Kidney capillary endothelial cell (primary cell): Measurements from ENCODE around the gene IL11.
"Not testable (repeated sequence)": the region's sequence is repeated elsewhere in the genome, so short reads cannot be mapped to it uniquely, and the experiment has no call there.

Experiments used
- DNase-seq: peaks from one replicate; pipeline ENCODE4 v3.0.0-alpha.2; 2018; ENCODE audit warnings: low spot score

Gene IL11

GRCh38 chr19:55370305-55370988 lies at the start of gene IL11:
TSS of gene IL11 (minus strand) at chr19:55370463. CDS start at chr19:55370310, 153 bp downstream.
- peak; percentile 71 for DNase-seq

GRCh38 chr19:55419624-55420236 lies 49.5 kb upstream of the IL11 start:
- no peak for DNase-seq

GRCh38 chr19:55419103-55419502 lies 48.8 kb upstream of the IL11 start:
- DNase-seq: no peak

- DNase-seq: peak; percentile 54
These were observed 47.9 kb upstream of the IL11 start for GRCh38 chr19:55418185-55418584.

- DNase-seq: no peak
These were observed 39.9 kb upstream of the IL11 start for GRCh38 chr19:55410168-55410567.

- DNase-seq: not testable (repeated sequence)
These were observed 38.9 kb upstream of the IL11 start for GRCh38 chr19:55409179-55409578.

- DNase-seq: no peak
These were observed 38.2 kb upstream of the IL11 start for GRCh38 chr19:55408533-55408872.

GRCh38 chr19:55407800-55408532 lies 37.7 kb upstream of the IL11 start:
- DNase-seq: peak; percentile 98

- not testable (repeated sequence) for DNase-seq
These were observed 37.2 kb upstream of the IL11 start, which contains the start of gene UBE2S for GRCh38 chr19:55407550-55407799. TSS of gene UBE2S (minus strand) at chr19:55407788. CDS start at chr19:55407589, 199 bp downstream.

- no peak for DNase-seq
These were observed 36.7 kb upstream of the IL11 start for GRCh38 chr19:55406826-55407549.

GRCh38 chr19:55406091-55406825 lies 36.0 kb upstream of the IL11 start:
- DNase-seq: no peak

- DNase-seq: no peak
These were observed 35.4 kb upstream of the IL11 start for GRCh38 chr19:55405638-55406037.

GRCh38 chr19:55402509-55402908 lies 32.2 kb upstream of the IL11 start:
- DNase-seq: no peak

GRCh38 chr19:55401390-55401789 lies 31.1 kb upstream of the IL11 start:
- DNase-seq: not testable (repeated sequence)

GRCh38 chr19:55400281-55401087 lies 30.2 kb upstream of the IL11 start:
- DNase-seq: no peak

GRCh38 chr19:55398200-55398925 lies 28.1 kb upstream of the IL11 start:
- DNase-seq: no peak

GRCh38 chr19:55392820-55393761 lies 22.8 kb upstream of the IL11 start:
- DNase-seq: no peak

GRCh38 chr19:55391702-55392615 lies 21.7 kb upstream of the IL11 start:
- DNase-seq: no peak
